K562 (cell line): ENCODE data around the gene MAP9. TPM values are rescaled to one million over a fixed set of nuclear protein-coding genes. Genes with fewer than 3 reads are reported as not detected.

Source experiments
- ATAC-seq: fragments of 200-7000 bp; cut with Tn5 transposase; 3 replicates; pipeline ENCODE4 v1.9.1; 2020; ENCODE audit warnings: moderate library complexity
- BruUV-seq: library from RNA; stranded (reverse); fragments of 400-500 nt; replicated peaks from 2 replicates; lab custom pipeline; 2021; lab: Mats Ljungman, UMichigan
- CTCF ChIA-PET: fragments of 300-600 bp; formaldehyde crosslinking; extraction: SDS; loops from one replicate; lab custom pipeline; 2021; ENCODE audit warnings: low intra/inter-chr PET ratio; lab: Yijun Ruan, JAX
- POLR2A ChIA-PET: fragments of 300-600, 350-650 bp; sonication (Branson Sonifier 250); formaldehyde crosslinking; extraction: SDS; loops from one replicate; lab custom pipeline; 2021; ENCODE audit warnings: antibody characterized with exemption, inconsistent platforms; lab: Yijun Ruan, JAX
- DNase-seq, 4 experiments: peaks; one replicate each; pipeline versions ENCODE4 v3.0.0 to v3.0.0-alpha.2; 2011 to 2018; ENCODE audit warnings: low spot score in 3 of 4, mixed read lengths in 3 of 4; ENCODE audit errors: extremely low read depth in 1 of 4
- FAIRE-seq: peaks from 2 replicates; lab custom pipeline; 2011; peaks lifted over from hg19 to GRCh38; lab: Jason Lieb, UNC
- H2AFZ ChIP-seq: 2 replicates; pipeline ENCODE4 v1.6.0; 2011; ENCODE audit warnings: low read depth, low read length, control low read depth, inconsistent platforms
- H3K27ac ChIP-seq: fragments of 200-600 bp; 3 replicates; pipeline ENCODE4 v1.8.0; 2011; ENCODE audit warnings: low read depth, mild to moderate bottlenecking, control low read depth, inconsistent platforms, low read length, moderate library complexity, mixed read lengths; ENCODE audit errors: extremely low read depth
- H3K27me3 ChIP-seq, 2 experiments: fragments of 300-600 bp in 1 of 2; 2 replicates in 1 of 2; 3 replicates in 1 of 2; pipeline versions ENCODE4 v1.6.0 to v1.8.0; 2011; ENCODE audit warnings: inconsistent platforms in 2 of 2, low read length in 2 of 2, mild to moderate bottlenecking in 1 of 2, mixed read lengths in 1 of 2, moderate library complexity in 1 of 2; ENCODE audit not compliant: control insufficient read depth in 2 of 2, insufficient read depth in 2 of 2
- H3K36me3 ChIP-seq: fragments of 300-600 bp; 3 replicates; pipeline ENCODE4 v1.8.0; 2011; ENCODE audit warnings: mild to moderate bottlenecking, low read length, inconsistent platforms; ENCODE audit not compliant: control insufficient read depth, insufficient read depth
- H3K4me1 ChIP-seq, 2 experiments: fragments of 200-600 bp in 1 of 2; replicated peaks in 1 of 2; 2 replicates in 1 of 2; 3 replicates in 1 of 2; pipeline versions ENCODE4 v1.5.1 to v1.8.0; 2011; ENCODE audit warnings: inconsistent platforms in 2 of 2, low read length in 2 of 2, mild to moderate bottlenecking in 1 of 2, mixed read lengths in 1 of 2, moderate library complexity in 1 of 2; ENCODE audit not compliant: control insufficient read depth in 2 of 2, insufficient read depth in 2 of 2
- H3K4me2 ChIP-seq: 2 replicates; pipeline ENCODE4 v1.6.1; 2011; ENCODE audit warnings: low read length, control low read depth, inconsistent platforms, mixed read lengths; ENCODE audit not compliant: insufficient read depth
- H3K4me3 ChIP-seq: fragments of 200-600 bp; sonication (generic), shearing (Covaris generic); 2 replicates; pipeline ENCODE4 v1.5.1; 2016; ENCODE audit warnings: control low read depth, inconsistent platforms
- H3K79me2 ChIP-seq: fragments of 200-600 bp; 3 replicates; pipeline ENCODE4 v1.8.0; 2011; ENCODE audit warnings: low read length, inconsistent platforms; ENCODE audit not compliant: control insufficient read depth, insufficient read depth
- H3K9ac ChIP-seq, 2 experiments: 2 replicates each; pipeline versions ENCODE4 v1.6.0 to v1.6.1; 2011; ENCODE audit warnings: low read depth in 2 of 2, low read length in 2 of 2, control low read depth in 1 of 2, inconsistent platforms in 1 of 2, mild to moderate bottlenecking in 1 of 2, mixed read lengths in 1 of 2; ENCODE audit not compliant: insufficient read depth in 1 of 2
- H3K9me1 ChIP-seq: one replicate; pipeline ENCODE4 v1.6.0; 2011; ENCODE audit warnings: inconsistent platforms, mild to moderate bottlenecking, low read length, moderate library complexity; ENCODE audit not compliant: control insufficient read depth, insufficient read depth
- H3K9me3 ChIP-seq: replicated peaks from 2 replicates; pipeline ENCODE4 v1.5.1; 2011; ENCODE audit warnings: low read depth, low read length, inconsistent platforms; ENCODE audit not compliant: control insufficient read depth, insufficient read depth
- H4K20me1 ChIP-seq: replicated peaks from 2 replicates; pipeline ENCODE4 v1.6.1; 2011; ENCODE audit warnings: low read length, inconsistent platforms, mixed read lengths; ENCODE audit not compliant: control insufficient read depth, insufficient read depth
- BRD9 ChIP-seq: fragments of 450-650 bp; IDR thresholded peaks from 2 replicates; pipeline ENCODE4 v1.6.1; 2018; ENCODE audit warnings: low read depth; ENCODE audit not compliant: partially characterized antibody
- CEBPG ChIP-seq, 3 experiments: fragments of 200-800 bp in 1 of 3; sonication (Bioruptor generic) in 1 of 3; sonication (generic) in 1 of 3; formaldehyde crosslinking in 1 of 3; IDR thresholded peaks in 2 of 3; conservative IDR thresholded peaks in 1 of 3; 2 replicates each; pipeline versions ENCODE4 v1.6.1 to v1.8.0; 2016 to 2022; ENCODE audit warnings: missing compliant biosample characterization in 2 of 3, missing genetic modification characterization in 2 of 3, mild to moderate bottlenecking in 1 of 3, missing genetic modification reagents in 1 of 3
- NUFIP1 ChIP-seq: fragments of 450-650 bp; IDR thresholded peaks from 2 replicates; pipeline ENCODE4 v1.6.1; 2018; ENCODE audit not compliant: partially characterized antibody
- SMARCA4 ChIP-seq: fragments of 450-650 bp; IDR thresholded peaks from 2 replicates; pipeline ENCODE4 v1.6.1; 2016
- SNAPC5 ChIP-seq: fragments of 250-450 bp; sonication (Bioruptor Pico); IDR thresholded peaks from 2 replicates; pipeline ENCODE4 v1.8.0; 2021; ENCODE audit warnings: moderate library complexity, mild to moderate bottlenecking, inconsistent platforms
- STAT5A ChIP-seq: IDR thresholded peaks from 2 replicates; pipeline ENCODE4 v1.6.1; 2012; ENCODE audit warnings: low read length, inconsistent platforms, borderline replicate concordance
- TEAD2 ChIP-seq: fragments of 450-650 bp; IDR thresholded peaks from 2 replicates; pipeline ENCODE4 v1.6.1; 2016; ENCODE audit warnings: missing genetic modification characterization, control low read depth, missing compliant biosample characterization
- THRAP3 ChIP-seq: fragments of 450-650 bp; IDR thresholded peaks from 2 replicates; pipeline ENCODE4 v1.6.1; 2016; ENCODE audit warnings: mild to moderate bottlenecking, inconsistent platforms, borderline replicate concordance
- ZBTB33 ChIP-seq: sonication (generic); formaldehyde crosslinking; IDR thresholded peaks from 2 replicates; pipeline ENCODE4 v1.8.1; 2023; ENCODE audit warnings: mild to moderate bottlenecking, missing genetic modification reagents
- ZKSCAN1 ChIP-seq: fragments of 150-350 bp; IDR thresholded peaks from 2 replicates; pipeline ENCODE4 v1.6.1; 2016; ENCODE audit warnings: low read depth, low read length
- ZNF143 ChIP-seq: sonication (generic); formaldehyde crosslinking; IDR thresholded peaks from 2 replicates; pipeline ENCODE4 v1.9.0; 2022; ENCODE audit warnings: mild to moderate bottlenecking, missing genetic modification reagents
- ZNF184 ChIP-seq: sonication (generic); formaldehyde crosslinking; IDR thresholded peaks from 2 replicates; pipeline ENCODE4 v1.5.0; 2020; ENCODE audit warnings: missing genetic modification reagents
- ZNF239 ChIP-seq: fragments of 250-450 bp; sonication (Bioruptor Pico); IDR thresholded peaks from 2 replicates; pipeline ENCODE4 v1.4.0; 2020; ENCODE audit warnings: mild to moderate bottlenecking
- WGBS: fragments of 100-300 bp; shearing (Covaris generic); methylation state at CpG from one replicate; pipeline ENCODE4 v1.1.6; 2016; ENCODE audit warnings: low coverage, mixed read lengths; ENCODE audit not compliant: insufficient coverage; ENCODE audit errors: missing lambda C conversion rate; 5-methylcytosine and 5-hydroxymethylcytosine counted together
- in situ Hi-C: fragments of 300-500 bp; cut with MboI; formaldehyde crosslinking; loops from 4 replicates; pipeline ENCODE4 v1.15.0; 2018; ENCODE audit warnings: inconsistent platforms, mixed read lengths
- intact Hi-C: fragments of 100-400 bp; cut with micrococcal nuclease; formaldehyde crosslinking; loops from 2 replicates; pipeline ENCODE4 v1.14.2; 2022
- polyA plus RNA-seq, 8 experiments: library from polyadenylated mRNA; depleted of rRNA in 4 of 8; stranded (reverse) in 5 of 8; unstranded in 3 of 8; fragments of >200 nt; fragmentation: Nextera tagmentation in 2 of 8; fragmentation: Illumina TruSeq in 1 of 8; extraction: Ambion mirVana in 2 of 8; extraction: Trizol in 1 of 8; gene quantifications; 2 replicates each; pipeline versions ENCODE4 v1.2.1 to v1.2.3, GENCODE V29; 2011 to 2014; ENCODE audit warnings: inconsistent platforms in 1 of 8, missing spikeins in 1 of 8
- total RNA-seq, 7 experiments: library from RNA; depleted of rRNA in 6 of 7; stranded (reverse); fragments of >200 nt in 6 of 7; fragmentation: Illumina TruSeq in 2 of 7; extraction: Trizol in 2 of 7; gene quantifications; 2 replicates each; pipeline versions ENCODE4 v1.2.1 to v1.2.3, GENCODE V29; 2011 to 2021; ENCODE audit warnings: low replicate concordance in 1 of 7
- TF ChIP-seq, protein P1 (sequence below): fragments of 450-650 bp; conservative IDR thresholded peaks from 2 replicates; pipeline ENCODE4 v1.6.1; 2016; ENCODE audit warnings: missing genetic modification characterization, low read depth, mild to moderate bottlenecking, control low read depth, missing compliant biosample characterization
- TF ChIP-seq, protein P2 (sequence below): conservative IDR thresholded peaks from 2 replicates; pipeline ENCODE4 v1.6.1; 2011; ENCODE audit warnings: low read depth, mild to moderate bottlenecking, low read length; ENCODE audit not compliant: control insufficient read depth

Gene MAP9
- total and polyA plus RNA-seq, 9 of the 15 experiments (the other 6 are each of a cell fraction or from before 2014, with no cell fraction given) = 0.04 to 0.09 TPM; not detected in 7

DNA sequence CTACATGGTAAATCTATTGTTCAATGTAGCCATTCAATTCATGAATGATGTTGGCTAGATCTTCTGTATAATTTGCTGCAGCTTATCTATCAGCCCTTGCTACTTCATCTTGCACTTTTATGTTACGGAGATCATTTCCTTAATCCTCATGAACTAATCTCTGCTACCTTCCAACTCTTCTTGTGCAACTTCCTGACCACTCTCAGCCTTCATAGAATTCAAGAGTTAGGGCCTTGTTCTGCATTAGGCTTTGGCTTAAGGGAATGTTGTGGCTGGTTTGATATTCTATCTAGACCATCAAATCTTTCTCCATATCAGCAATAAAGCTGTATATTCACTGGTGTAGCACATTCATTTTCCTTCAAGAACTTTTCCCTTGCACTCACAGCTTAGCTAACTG lies 36.7 kb upstream of the MAP9 start:
- ATAC-seq (no peak), FAIRE-seq (no peak), DNase-seq (no peak)
- no peak overlapping the region for H3K4me2 ChIP-seq
- WGBS = 0% methylated on average over 1 of the region's 1 CpG
- in situ Hi-C loops = no loop called here
- no peak overlapping the region for H3K9ac ChIP-seq
- CTCF ChIA-PET = interaction anchor here (0.7 kb wide), 1 partner anchor 449 kb away, joined by 3 read pairs; no protein-coding TSS in a partner anchor
- no peak overlapping the region for H3K27ac ChIP-seq
- POLR2A ChIA-PET = no interaction called here
- intact Hi-C loops = no loop called here
- H3K4me1 ChIP-seq = no peaks in the 10 kb centered on the region
- H2AFZ ChIP-seq = no peak overlapping the region
- H4K20me1 ChIP-seq = no peaks in the 10 kb centered on the region
- BruUV-seq = no TSS peak
- no peak for TF ChIP-seq ZNF239 (CRISPR knock-in tag)
- TF ChIP-seq ZNF184 (CRISPR knock-in tag) = no peak
- no peak for TF ChIP-seq BRD9
- no peak for TF ChIP-seq STAT5A
- no peak for TF ChIP-seq ZBTB33 (CRISPR knock-in tag)
- TF ChIP-seq CEBPG (CRISPR knock-in tag; IDR thresholded peaks at IDR 0.05) = no peak
- TF ChIP-seq CEBPG (tag; conservative IDR thresholded peaks at IDR 0.05 in 1 of 2, IDR thresholded peaks at IDR 0.05 in 1 of 2) = no peak
- TF ChIP-seq THRAP3 = no peak
- TF ChIP-seq SMARCA4 = no peak
- no peak for TF ChIP-seq ZKSCAN1
- TF ChIP-seq TEAD2 = no peak
- no peak for TF ChIP-seq ZNF143 (CRISPR knock-in tag)
- no peak for TF ChIP-seq NUFIP1
- TF ChIP-seq SNAPC5 (CRISPR knock-in tag) = no peak
- TF ChIP-seq, protein P1, sequence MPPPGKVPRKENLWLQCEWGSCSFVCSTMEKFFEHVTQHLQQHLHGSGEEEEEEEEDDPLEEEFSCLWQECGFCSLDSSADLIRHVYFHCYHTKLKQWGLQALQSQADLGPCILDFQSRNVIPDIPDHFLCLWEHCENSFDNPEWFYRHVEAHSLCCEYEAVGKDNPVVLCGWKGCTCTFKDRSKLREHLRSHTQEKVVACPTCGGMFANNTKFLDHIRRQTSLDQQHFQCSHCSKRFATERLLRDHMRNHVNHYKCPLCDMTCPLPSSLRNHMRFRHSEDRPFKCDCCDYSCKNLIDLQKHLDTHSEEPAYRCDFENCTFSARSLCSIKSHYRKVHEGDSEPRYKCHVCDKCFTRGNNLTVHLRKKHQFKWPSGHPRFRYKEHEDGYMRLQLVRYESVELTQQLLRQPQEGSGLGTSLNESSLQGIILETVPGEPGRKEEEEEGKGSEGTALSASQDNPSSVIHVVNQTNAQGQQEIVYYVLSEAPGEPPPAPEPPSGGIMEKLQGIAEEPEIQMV (tag) = no peak
- TF ChIP-seq, protein P2, sequence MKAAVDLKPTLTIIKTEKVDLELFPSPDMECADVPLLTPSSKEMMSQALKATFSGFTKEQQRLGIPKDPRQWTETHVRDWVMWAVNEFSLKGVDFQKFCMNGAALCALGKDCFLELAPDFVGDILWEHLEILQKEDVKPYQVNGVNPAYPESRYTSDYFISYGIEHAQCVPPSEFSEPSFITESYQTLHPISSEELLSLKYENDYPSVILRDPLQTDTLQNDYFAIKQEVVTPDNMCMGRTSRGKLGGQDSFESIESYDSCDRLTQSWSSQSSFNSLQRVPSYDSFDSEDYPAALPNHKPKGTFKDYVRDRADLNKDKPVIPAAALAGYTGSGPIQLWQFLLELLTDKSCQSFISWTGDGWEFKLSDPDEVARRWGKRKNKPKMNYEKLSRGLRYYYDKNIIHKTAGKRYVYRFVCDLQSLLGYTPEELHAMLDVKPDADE = no peak
- H3K27me3 ChIP-seq = no peaks in the 10 kb centered on the region
- no peaks in the 10 kb centered on the region for H3K9me1 ChIP-seq
- H3K79me2 ChIP-seq = no peaks in the 10 kb centered on the region
- H3K4me3 ChIP-seq = no peak overlapping the region
- no peaks in the 10 kb centered on the region for H3K9me3 ChIP-seq
- H3K36me3 ChIP-seq = no peaks in the 10 kb centered on the region
